Measurements from ENCODE around the gene VKORC1.

VKORC1 gene

DNA sequence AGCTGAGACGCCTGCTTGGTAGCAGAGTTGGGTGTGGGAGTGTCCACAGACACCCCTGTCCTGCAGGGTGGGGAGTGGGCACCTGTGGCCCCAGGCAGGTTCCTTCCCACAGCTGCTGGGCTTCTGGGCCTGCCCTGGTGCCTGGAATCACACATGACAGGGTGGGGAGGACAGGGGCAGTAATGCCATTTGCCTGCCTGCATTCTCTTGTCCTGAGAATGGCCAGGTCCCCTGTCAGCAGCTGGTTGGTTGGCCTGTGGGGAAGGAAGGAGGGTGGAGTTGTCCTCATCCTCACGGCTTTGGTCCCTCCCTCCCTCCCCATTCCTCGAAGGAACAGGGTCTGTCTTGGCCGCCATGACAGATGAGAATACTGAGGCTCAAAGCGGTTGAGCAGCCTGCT is 11.0 kb downstream of the VKORC1 start:
- Histone ChIP-seq H3K9me3 (ENCODE audit: low read depth, low read length) (no peaks in the 10 kb centered on the region), H3K36me3 (ENCODE audit: insufficient read depth, low read length) (peaks cover 21% of the 10 kb centered on the region; the same call in 1 of the 2 replicates), H3K4me3 (no peak overlapping the region), H3K9ac (ENCODE audit: insufficient read length) (peak overlapping the region; percentile 19), H3K27ac (peak overlapping the region; percentile 68)
- DNase-seq (ENCODE audit: low read depth, low spot score), result no peak
- TF ChIP-seq FOXP2 (optimal IDR thresholded peaks at IDR 0.05; ENCODE audit: control extremely low read depth, extremely low read length, insufficient read depth), result no peak
- no peak for TF ChIP-seq POLR2AphosphoS5 (IDR thresholded peaks at IDR 0.05; ENCODE audit: borderline replicate concordance, low read depth, low read length)
- no peak for TF ChIP-seq EZH2 (IDR thresholded peaks at IDR 0.05)

DNA sequence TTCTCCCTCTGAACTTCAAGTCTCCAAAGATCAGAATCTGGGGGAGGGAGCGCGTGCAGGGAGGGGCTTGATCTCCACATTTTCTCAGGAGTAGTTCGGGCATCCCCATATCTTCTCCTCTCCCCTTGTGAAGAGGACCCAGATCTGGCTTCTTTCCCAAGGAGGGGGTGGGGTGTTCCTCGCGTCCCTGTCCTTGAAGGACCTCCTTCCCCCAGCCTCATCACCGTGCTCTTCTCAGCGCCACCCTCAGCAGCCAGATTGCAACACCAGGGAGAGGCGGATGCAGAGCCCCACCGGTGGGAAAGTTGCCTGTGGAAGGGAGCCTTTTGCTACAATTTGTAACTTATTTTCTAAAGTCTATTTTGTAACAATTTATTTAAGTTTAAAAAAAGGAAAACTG is 11.5 kb downstream of the VKORC1 start:
- H3K9ac ChIP-seq (ENCODE audit: insufficient read length), result peak overlapping the region; percentile 19
- peak overlapping the region; percentile 68 for H3K27ac ChIP-seq
- TF ChIP-seq POLR2AphosphoS5 (IDR thresholded peaks at IDR 0.05; ENCODE audit: borderline replicate concordance, low read depth, low read length) (no peak), FOXP2 (optimal IDR thresholded peaks at IDR 0.05; ENCODE audit: control extremely low read depth, extremely low read length, insufficient read depth) (no peak), EZH2 (IDR thresholded peaks at IDR 0.05) (no peak)

DNA sequence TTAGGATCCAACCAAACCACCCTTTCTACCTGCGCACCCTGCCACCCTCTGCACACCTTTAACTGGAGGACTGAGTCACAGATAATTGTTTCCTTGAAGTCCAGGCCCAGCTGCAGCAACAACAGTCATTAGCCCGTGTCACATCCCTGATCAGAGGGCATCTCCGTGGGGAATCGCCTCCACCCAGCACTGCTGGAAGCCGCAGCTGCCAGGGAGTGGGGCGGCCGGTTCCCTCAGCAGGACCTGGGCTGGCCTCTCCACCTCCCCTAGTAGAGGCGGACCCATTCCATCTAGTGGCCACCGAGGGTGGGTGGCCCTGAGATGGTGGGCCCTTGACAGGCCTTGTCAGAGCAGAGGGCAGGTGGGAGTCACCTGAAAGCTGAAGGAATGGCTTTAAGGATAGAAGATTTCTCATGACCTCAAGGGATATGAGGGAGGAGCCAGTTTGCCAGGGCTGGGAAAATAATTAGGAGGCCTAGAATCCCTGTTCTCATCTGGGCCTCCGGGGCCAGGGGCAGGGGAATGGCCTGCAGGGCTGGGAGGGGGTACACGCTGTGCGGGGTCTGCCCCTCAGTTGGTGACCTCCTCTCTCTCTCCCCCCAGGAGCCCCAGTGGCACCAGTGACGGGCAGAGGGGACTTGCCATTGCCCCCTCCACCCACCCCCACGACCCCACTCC is 12.1 kb downstream of the VKORC1 start:
- no peak overlapping the region for H3K9ac ChIP-seq (ENCODE audit: insufficient read length)
- peak overlapping the region; percentile 68; the same call in 1 of the 2 replicates for H3K27ac ChIP-seq
- H3K4me3 ChIP-seq, result no peak overlapping the region
- H3K36me3 ChIP-seq (ENCODE audit: insufficient read depth, low read length), result peaks cover 31% of the 10 kb centered on the region; the same call in 1 of the 2 replicates
- DNase-seq (ENCODE audit: low read depth, low spot score), result no peak
- no peaks in the 10 kb centered on the region for H3K9me3 ChIP-seq (ENCODE audit: low read depth, low read length)
- no peak for TF ChIP-seq FOXP2 (optimal IDR thresholded peaks at IDR 0.05; ENCODE audit: control extremely low read depth, extremely low read length, insufficient read depth)
- no peak for TF ChIP-seq POLR2AphosphoS5 (IDR thresholded peaks at IDR 0.05; ENCODE audit: borderline replicate concordance, low read depth, low read length)
- no peak for TF ChIP-seq EZH2 (IDR thresholded peaks at IDR 0.05)

More for the DNA sequence above, 11.5 kb downstream of the VKORC1 start:
- Histone ChIP-seq H3K4me3 (no peak overlapping the region), H3K36me3 (ENCODE audit: insufficient read depth, low read length) (peaks cover 26% of the 10 kb centered on the region; the same call in 1 of the 2 replicates), H3K9me3 (ENCODE audit: low read depth, low read length) (no peaks in the 10 kb centered on the region)
- DNase-seq (ENCODE audit: low read depth, low spot score), result no peak

DNA sequence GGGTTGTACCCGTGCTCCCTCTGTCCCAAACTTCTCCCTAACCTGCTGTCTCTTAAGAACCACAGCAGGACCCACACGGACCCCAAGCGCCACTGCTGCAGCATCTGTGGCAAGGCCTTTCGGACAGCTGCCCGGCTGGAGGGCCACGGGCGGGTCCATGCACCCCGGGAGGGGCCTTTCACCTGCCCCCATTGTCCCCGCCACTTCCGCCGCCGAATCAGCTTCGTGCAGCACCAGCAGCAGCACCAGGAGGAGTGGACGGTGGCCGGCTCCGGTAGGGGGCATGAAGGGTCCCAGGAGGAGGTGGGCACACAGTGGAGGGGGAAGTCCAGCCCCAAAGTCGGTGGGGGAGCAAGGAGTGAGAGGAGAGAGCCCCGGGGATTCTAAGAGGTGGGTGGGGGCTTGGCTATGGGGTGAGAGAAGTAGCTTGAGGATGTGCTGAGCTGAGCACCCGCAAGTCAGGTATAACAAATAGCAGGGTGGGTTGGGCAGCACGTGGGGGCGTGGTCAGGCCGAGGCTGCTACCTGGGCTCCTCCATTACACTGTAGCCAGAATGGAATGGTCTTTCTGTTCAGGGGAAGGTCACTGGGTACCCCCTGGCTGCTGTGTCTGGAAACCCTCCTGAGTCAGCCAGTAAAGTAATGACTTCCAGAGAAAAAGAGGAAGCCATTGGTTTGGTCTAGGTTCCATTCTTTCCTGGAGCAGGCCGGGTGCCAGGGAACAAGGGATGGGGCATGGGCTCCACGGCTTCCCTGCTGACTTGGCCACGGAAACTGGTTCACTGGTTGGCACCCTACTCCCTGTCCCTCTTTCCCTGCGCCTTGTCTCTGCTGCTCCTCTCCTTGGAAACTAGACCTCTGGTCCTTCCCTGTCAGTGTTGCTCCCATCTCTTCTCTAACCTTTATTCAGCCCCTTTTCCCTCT is 12.9 kb downstream of the VKORC1 start:
- no peak for DNase-seq (ENCODE audit: low read depth, low spot score)
- Histone ChIP-seq H3K9me3 (ENCODE audit: low read depth, low read length) (no peaks in the 10 kb centered on the region), H3K27ac (no peak overlapping the region), H3K4me3 (no peak overlapping the region), H3K36me3 (ENCODE audit: insufficient read depth, low read length) (peaks cover 39% of the 10 kb centered on the region; the same call in 1 of the 2 replicates), H3K9ac (ENCODE audit: insufficient read length) (no peak overlapping the region)
- TF ChIP-seq FOXP2 (optimal IDR thresholded peaks at IDR 0.05; ENCODE audit: control extremely low read depth, extremely low read length, insufficient read depth) (no peak), EZH2 (IDR thresholded peaks at IDR 0.05) (no peak), POLR2AphosphoS5 (IDR thresholded peaks at IDR 0.05; ENCODE audit: borderline replicate concordance, low read depth, low read length) (peak; percentile 20; the same call in 1 of the 2 replicates)

DNA sequence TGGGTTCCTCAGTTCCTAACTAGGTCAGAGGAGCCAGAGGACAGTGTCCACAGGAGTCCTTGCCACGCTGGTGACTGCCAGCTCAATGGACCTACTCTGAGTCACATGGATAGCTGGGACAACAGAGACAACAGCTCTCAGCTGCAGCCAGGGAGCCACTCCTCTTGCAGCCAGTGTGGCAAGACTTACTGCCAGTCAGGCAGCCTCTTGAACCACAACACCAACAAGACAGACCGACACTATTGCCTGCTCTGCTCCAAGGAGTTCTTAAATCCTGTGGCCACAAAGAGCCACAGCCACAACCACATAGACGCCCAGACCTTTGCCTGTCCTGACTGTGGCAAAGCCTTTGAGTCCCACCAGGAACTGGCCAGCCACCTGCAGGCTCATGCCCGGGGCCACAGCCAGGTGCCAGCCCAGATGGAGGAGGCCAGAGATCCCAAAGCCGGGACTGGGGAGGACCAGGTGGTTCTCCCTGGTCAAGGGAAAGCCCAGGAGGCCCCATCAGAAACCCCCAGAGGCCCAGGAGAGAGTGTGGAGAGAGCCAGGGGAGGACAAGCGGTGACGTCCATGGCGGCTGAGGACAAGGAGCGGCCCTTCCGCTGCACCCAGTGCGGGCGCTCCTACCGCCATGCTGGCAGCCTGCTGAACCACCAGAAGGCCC is 13.7 kb downstream of the VKORC1 start:
- no peak overlapping the region for H3K4me3 ChIP-seq
- no peak for DNase-seq (ENCODE audit: low read depth, low spot score)
- H3K27ac ChIP-seq, result no peak overlapping the region
- H3K36me3 ChIP-seq (ENCODE audit: insufficient read depth, low read length), result peaks cover 46% of the 10 kb centered on the region; the same call in 1 of the 2 replicates
- H3K9ac ChIP-seq (ENCODE audit: insufficient read length), result no peak overlapping the region
- no peaks in the 10 kb centered on the region for H3K9me3 ChIP-seq (ENCODE audit: low read depth, low read length)
- no peak for TF ChIP-seq POLR2AphosphoS5 (IDR thresholded peaks at IDR 0.05; ENCODE audit: borderline replicate concordance, low read depth, low read length)
- no peak for TF ChIP-seq EZH2 (IDR thresholded peaks at IDR 0.05)
- no peak for TF ChIP-seq FOXP2 (optimal IDR thresholded peaks at IDR 0.05; ENCODE audit: control extremely low read depth, extremely low read length, insufficient read depth)

DNA sequence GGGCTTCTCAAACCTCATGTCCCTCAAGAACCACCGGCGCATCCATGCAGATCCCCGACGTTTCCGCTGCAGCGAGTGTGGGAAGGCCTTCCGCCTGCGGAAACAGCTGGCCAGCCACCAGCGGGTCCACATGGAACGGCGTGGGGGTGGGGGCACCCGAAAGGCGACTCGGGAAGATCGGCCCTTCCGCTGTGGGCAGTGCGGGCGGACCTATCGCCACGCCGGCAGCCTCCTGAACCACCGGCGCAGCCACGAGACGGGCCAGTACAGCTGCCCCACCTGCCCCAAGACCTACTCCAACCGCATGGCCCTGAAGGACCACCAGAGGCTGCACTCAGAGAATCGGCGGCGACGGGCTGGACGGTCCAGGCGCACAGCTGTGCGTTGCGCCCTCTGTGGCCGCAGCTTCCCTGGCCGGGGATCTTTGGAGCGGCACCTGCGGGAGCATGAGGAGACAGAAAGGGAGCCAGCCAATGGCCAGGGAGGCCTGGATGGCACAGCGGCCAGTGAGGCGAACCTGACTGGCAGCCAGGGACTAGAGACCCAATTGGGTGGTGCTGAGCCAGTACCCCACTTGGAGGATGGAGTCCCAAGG is 14.5 kb downstream of the VKORC1 start:
- Histone ChIP-seq H3K27ac (no peak overlapping the region), H3K9me3 (ENCODE audit: low read depth, low read length) (no peaks in the 10 kb centered on the region), H3K4me3 (no peak overlapping the region), H3K36me3 (ENCODE audit: insufficient read depth, low read length) (peaks cover 46% of the 10 kb centered on the region; the same call in 1 of the 2 replicates), H3K9ac (ENCODE audit: insufficient read length) (no peak overlapping the region)
- TF ChIP-seq EZH2 (IDR thresholded peaks at IDR 0.05), result no peak
- TF ChIP-seq FOXP2 (optimal IDR thresholded peaks at IDR 0.05; ENCODE audit: control extremely low read depth, extremely low read length, insufficient read depth), result no peak
- no peak for TF ChIP-seq POLR2AphosphoS5 (IDR thresholded peaks at IDR 0.05; ENCODE audit: borderline replicate concordance, low read depth, low read length)
- DNase-seq (ENCODE audit: low read depth, low spot score), result no peak

DNA sequence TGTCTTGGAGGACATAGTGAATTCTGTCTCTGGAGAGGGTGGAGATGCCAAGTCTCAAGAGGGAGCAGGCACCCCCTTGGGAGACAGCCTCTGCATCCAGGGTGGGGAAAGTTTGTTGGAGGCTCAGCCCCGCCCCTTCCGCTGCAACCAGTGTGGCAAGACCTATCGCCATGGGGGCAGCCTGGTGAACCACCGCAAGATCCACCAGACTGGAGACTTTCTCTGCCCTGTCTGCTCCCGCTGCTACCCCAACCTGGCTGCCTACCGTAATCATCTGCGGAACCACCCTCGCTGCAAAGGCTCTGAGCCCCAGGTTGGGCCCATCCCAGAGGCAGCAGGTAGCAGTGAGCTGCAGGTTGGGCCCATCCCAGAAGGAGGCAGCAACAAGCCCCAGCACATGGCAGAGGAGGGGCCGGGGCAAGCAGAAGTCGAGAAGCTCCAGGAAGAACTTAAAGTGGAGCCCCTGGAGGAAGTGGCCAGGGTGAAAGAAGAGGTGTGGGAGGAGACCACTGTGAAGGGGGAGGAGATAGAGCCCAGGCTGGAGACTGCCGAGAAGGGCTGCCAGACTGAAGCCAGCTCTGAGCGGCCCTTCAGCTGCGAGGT is 15.2 kb downstream of the VKORC1 start:
- Histone ChIP-seq H3K36me3 (ENCODE audit: insufficient read depth, low read length) (peaks cover 46% of the 10 kb centered on the region; the same call in 1 of the 2 replicates), H3K4me3 (no peak overlapping the region), H3K9me3 (ENCODE audit: low read depth, low read length) (no peaks in the 10 kb centered on the region), H3K9ac (ENCODE audit: insufficient read length) (no peak overlapping the region), H3K27ac (no peak overlapping the region)
- no peak for TF ChIP-seq FOXP2 (optimal IDR thresholded peaks at IDR 0.05; ENCODE audit: control extremely low read depth, extremely low read length, insufficient read depth)
- no peak for TF ChIP-seq POLR2AphosphoS5 (IDR thresholded peaks at IDR 0.05; ENCODE audit: borderline replicate concordance, low read depth, low read length)
- TF ChIP-seq EZH2 (IDR thresholded peaks at IDR 0.05), result no peak
- DNase-seq (ENCODE audit: low read depth, low spot score), result no peak

Data from SK-N-MC (cell line).